HEK293 (cell line): ENCODE results near the gene COPA.

Source experiments
- CTCF ChIA-PET: fragments of 350-600 bp; formaldehyde crosslinking; extraction: SDS; loops from one replicate; lab custom pipeline; 2021; ENCODE audit warnings: antibody characterized with exemption; lab: Yijun Ruan, JAX
- POLR2A ChIA-PET: fragments of 300-600 bp; formaldehyde crosslinking; extraction: SDS; loops from one replicate; lab custom pipeline; 2020; ENCODE audit warnings: antibody characterized with exemption, inconsistent platforms; lab: Yijun Ruan, JAX
- H3K27ac ChIP-seq: fragments of 200-500 bp; sonication (Bioruptor generic); 2 replicates; pipeline ENCODE4 v1.5.1; 2014; ENCODE audit warnings: low read depth, low read length, control low read depth, inconsistent platforms; ENCODE audit errors: extremely low read depth
- H3K36me3 ChIP-seq, 2 experiments: fragments of 200-500 bp in 1 of 2; sonication (Bioruptor generic) in 1 of 2; 1 replicate in 1 of 2; 2 replicates in 1 of 2; pipeline ENCODE4 v1.5.1; 2014 to 2017; ENCODE audit warnings: inconsistent platforms in 2 of 2, low read length in 2 of 2; ENCODE audit not compliant: control insufficient read depth in 2 of 2, insufficient read depth in 1 of 2
- H3K4me1 ChIP-seq: fragments of 200-500 bp; sonication (Bioruptor generic); 2 replicates; pipeline ENCODE4 v1.5.1; 2014; ENCODE audit warnings: mild to moderate bottlenecking, low read length, inconsistent platforms; ENCODE audit not compliant: control insufficient read depth, insufficient read depth
- H3K4me3 ChIP-seq: 2 replicates; pipeline ENCODE4 v1.5.1; 2011; ENCODE audit warnings: low read depth, mild to moderate bottlenecking, control low read depth, low read length, moderate library complexity
- H3K9me3 ChIP-seq: fragments of 200-500 bp; sonication (Bioruptor generic); 2 replicates; pipeline ENCODE4 v1.5.1; 2014; ENCODE audit warnings: low read depth, low read length, inconsistent platforms; ENCODE audit not compliant: control insufficient read depth, insufficient read depth
- BCL11A ChIP-seq: fragments of 450-650 bp; formaldehyde crosslinking; IDR thresholded peaks from 2 replicates; pipeline ENCODE4 v1.5.1; 2016; ENCODE audit warnings: low read depth, missing biosample characterization, missing genetic modification characterization
- FEZF1 ChIP-seq: fragments of 450-650 bp; formaldehyde crosslinking; IDR thresholded peaks from 2 replicates; pipeline ENCODE4 v1.5.1; 2016; ENCODE audit warnings: missing biosample characterization, missing genetic modification characterization
- GFI1B ChIP-seq: fragments of 450-650 bp; formaldehyde crosslinking; IDR thresholded peaks from 2 replicates; pipeline ENCODE4 v1.5.1; 2016; ENCODE audit warnings: missing biosample characterization, missing genetic modification characterization
- GLIS1 ChIP-seq: fragments of 450-650 bp; formaldehyde crosslinking; IDR thresholded peaks from 2 replicates; pipeline ENCODE4 v1.5.1; 2016; ENCODE audit warnings: missing biosample characterization, missing genetic modification characterization
- GLIS2 ChIP-seq: fragments of 450-650 bp; formaldehyde crosslinking; IDR thresholded peaks from 2 replicates; pipeline ENCODE4 v1.5.1; 2016; ENCODE audit warnings: missing biosample characterization, missing genetic modification characterization
- KLF10 ChIP-seq: fragments of 450-650 bp; IDR thresholded peaks from 2 replicates; pipeline ENCODE4 v1.5.1; 2018; ENCODE audit warnings: missing biosample characterization, mild to moderate bottlenecking, missing genetic modification characterization
- OSR2 ChIP-seq: fragments of 450-650 bp; formaldehyde crosslinking; IDR thresholded peaks from 2 replicates; pipeline ENCODE4 v1.5.1; 2016; ENCODE audit warnings: missing biosample characterization, missing genetic modification characterization
- SCRT1 ChIP-seq: fragments of 450-650 bp; formaldehyde crosslinking; IDR thresholded peaks from 2 replicates; pipeline ENCODE4 v1.5.1; 2016; ENCODE audit warnings: missing biosample characterization, missing genetic modification characterization, borderline replicate concordance
- SP7 ChIP-seq: fragments of 450-650 bp; formaldehyde crosslinking; IDR thresholded peaks from 2 replicates; pipeline ENCODE4 v1.5.1; 2016; ENCODE audit warnings: missing biosample characterization, missing genetic modification characterization
- WT1 ChIP-seq: fragments of 450-650 bp; formaldehyde crosslinking; IDR thresholded peaks from 2 replicates; pipeline ENCODE4 v1.5.1; 2016; ENCODE audit warnings: missing biosample characterization, missing genetic modification characterization
- ZNF114 ChIP-seq: fragments of 450-650 bp; formaldehyde crosslinking; IDR thresholded peaks from 2 replicates; pipeline ENCODE4 v1.5.0; 2017; ENCODE audit warnings: missing biosample characterization, missing genetic modification characterization
- ZNF560 ChIP-seq: fragments of 450-650 bp; formaldehyde crosslinking; IDR thresholded peaks from 2 replicates; pipeline ENCODE4 v1.5.1; 2017; ENCODE audit warnings: missing biosample characterization, missing genetic modification characterization, borderline replicate concordance
- ZNF830 ChIP-seq: fragments of 450-650 bp; IDR thresholded peaks from 2 replicates; pipeline ENCODE4 v1.5.0; 2018; ENCODE audit warnings: missing biosample characterization, missing genetic modification characterization, low read depth, mild to moderate bottlenecking, moderate library complexity
- ZNF843 ChIP-seq: fragments of 450-650 bp; formaldehyde crosslinking; IDR thresholded peaks from 2 replicates; pipeline ENCODE4 v1.5.1; 2016; ENCODE audit warnings: missing biosample characterization, missing genetic modification characterization
- TF ChIP-seq, protein P1 (sequence below): fragments of 450-650 bp; formaldehyde crosslinking; IDR thresholded peaks from 2 replicates; pipeline ENCODE4 v1.5.1; 2017; ENCODE audit warnings: missing biosample characterization, missing genetic modification characterization
- TF ChIP-seq, protein P2 (sequence below): fragments of 450-650 bp; formaldehyde crosslinking; IDR thresholded peaks from 2 replicates; pipeline ENCODE4 v1.5.1; 2016; ENCODE audit warnings: missing biosample characterization, missing genetic modification characterization

Gene COPA

DNA sequence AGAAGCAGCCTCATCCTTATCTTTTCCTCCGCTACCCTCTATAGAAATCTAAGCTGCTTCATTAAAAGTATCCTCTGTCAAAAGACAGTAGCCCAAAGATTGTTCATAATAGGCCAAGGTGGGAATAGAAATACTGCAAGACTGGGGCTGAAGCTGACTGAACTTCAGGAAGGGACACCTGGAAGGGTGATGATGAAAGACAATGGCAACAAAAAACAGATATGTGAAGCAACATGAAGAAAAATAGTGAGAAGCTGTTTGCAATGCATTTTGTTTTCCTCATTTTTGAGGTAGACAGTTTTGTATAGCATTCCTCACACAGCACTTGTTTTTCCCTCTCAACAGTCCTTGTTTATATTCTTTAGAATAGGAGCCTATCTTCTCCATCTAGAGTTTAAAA, 97.6 kb downstream of the COPA start:
- CTCF ChIA-PET: interaction anchor here (0.6 to 3.3 kb wide), 6 partner anchors 9 to 129 kb away, joined by 3 to 17 read pairs (median 5); no protein-coding TSS in a partner anchor
- POLR2A ChIA-PET: interaction anchor here (1.0 to 1.3 kb wide), 2 partner anchors 17 to 40 kb away, joined by 3 to 4 read pairs; partner anchors contain the start of gene DCAF8
- no peak for TF ChIP-seq BCL11A (tag by site-specific recombination)
- Histone ChIP-seq H3K4me1 (peaks cover 19% of the 10 kb centered on the region), H3K36me3 (peaks cover 12 to 38% of the 10 kb centered on the region in 2 experiments), H3K27ac (no peak overlapping the region), H3K9me3 (no peaks in the 10 kb centered on the region), H3K4me3 (no peak overlapping the region)

DNA sequence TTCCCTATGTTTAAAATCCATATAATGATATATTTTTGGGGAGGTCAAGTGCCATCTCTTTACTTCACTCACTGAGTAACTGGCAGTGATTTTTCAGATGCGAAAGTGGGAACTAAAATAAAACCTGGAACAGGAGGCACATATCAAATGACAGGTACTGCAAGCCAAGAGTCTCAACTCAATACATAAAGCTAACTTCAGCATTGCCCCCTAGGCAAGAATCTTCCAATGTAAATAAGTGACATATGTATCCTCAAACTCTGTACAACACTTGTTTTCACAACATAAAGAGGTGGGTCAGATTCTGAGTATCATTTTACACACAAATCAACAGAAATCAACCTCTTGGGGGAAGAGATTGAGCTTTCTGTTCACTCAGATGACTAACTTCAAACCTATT, 98.8 kb downstream of the COPA start:
- no peak overlapping the region for H3K27ac ChIP-seq
- POLR2A ChIA-PET: interaction anchor here (0.7 to 1.6 kb wide), 7 partner anchors 8 to 187 kb away, joined by 3 to 5 read pairs (median 4); partner anchors contain the start of gene DCAF8
- TF ChIP-seq BCL11A (tag by site-specific recombination) (peak; percentile 44; the same call in 1 of the 2 replicates), WT1 (tag by site-specific recombination) (peak; percentile 63; the same call in 1 of the 2 replicates), FEZF1 (tag by site-specific recombination) (0 out of 2 replicates have a peak, but pooled peaks have one; percentile 16), ZNF830 (tag by site-specific recombination) (no peak), ZNF843 (peak; percentile 67; the same call in 1 of the 2 replicates), OSR2 (tag by site-specific recombination) (peak; percentile 72), KLF10 (0 out of 2 replicates have a peak, but pooled peaks have one; percentile 18), SP7 (tag by site-specific recombination) (0 out of 2 replicates have a peak, but pooled peaks have one; percentile 61), GFI1B (tag by site-specific recombination) (peak; percentile 96), GLIS1 (peak; percentile 45), ZNF560 (tag by site-specific recombination) (no peak), GLIS2 (tag by site-specific recombination) (no peak), ZNF114 (no peak), SCRT1 (tag by site-specific recombination) (peak; percentile 21; the same call in 1 of the 2 replicates)
- TF ChIP-seq, protein P1, sequence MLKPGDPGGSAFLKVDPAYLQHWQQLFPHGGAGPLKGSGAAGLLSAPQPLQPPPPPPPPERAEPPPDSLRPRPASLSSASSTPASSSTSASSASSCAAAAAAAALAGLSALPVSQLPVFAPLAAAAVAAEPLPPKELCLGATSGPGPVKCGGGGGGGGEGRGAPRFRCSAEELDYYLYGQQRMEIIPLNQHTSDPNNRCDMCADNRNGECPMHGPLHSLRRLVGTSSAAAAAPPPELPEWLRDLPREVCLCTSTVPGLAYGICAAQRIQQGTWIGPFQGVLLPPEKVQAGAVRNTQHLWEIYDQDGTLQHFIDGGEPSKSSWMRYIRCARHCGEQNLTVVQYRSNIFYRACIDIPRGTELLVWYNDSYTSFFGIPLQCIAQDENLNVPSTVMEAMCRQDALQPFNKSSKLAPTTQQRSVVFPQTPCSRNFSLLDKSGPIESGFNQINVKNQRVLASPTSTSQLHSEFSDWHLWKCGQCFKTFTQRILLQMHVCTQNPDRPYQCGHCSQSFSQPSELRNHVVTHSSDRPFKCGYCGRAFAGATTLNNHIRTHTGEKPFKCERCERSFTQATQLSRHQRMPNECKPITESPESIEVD (tag by site-specific recombination): peak; percentile 21; the same call in 1 of the 2 replicates
- TF ChIP-seq, protein P2, sequence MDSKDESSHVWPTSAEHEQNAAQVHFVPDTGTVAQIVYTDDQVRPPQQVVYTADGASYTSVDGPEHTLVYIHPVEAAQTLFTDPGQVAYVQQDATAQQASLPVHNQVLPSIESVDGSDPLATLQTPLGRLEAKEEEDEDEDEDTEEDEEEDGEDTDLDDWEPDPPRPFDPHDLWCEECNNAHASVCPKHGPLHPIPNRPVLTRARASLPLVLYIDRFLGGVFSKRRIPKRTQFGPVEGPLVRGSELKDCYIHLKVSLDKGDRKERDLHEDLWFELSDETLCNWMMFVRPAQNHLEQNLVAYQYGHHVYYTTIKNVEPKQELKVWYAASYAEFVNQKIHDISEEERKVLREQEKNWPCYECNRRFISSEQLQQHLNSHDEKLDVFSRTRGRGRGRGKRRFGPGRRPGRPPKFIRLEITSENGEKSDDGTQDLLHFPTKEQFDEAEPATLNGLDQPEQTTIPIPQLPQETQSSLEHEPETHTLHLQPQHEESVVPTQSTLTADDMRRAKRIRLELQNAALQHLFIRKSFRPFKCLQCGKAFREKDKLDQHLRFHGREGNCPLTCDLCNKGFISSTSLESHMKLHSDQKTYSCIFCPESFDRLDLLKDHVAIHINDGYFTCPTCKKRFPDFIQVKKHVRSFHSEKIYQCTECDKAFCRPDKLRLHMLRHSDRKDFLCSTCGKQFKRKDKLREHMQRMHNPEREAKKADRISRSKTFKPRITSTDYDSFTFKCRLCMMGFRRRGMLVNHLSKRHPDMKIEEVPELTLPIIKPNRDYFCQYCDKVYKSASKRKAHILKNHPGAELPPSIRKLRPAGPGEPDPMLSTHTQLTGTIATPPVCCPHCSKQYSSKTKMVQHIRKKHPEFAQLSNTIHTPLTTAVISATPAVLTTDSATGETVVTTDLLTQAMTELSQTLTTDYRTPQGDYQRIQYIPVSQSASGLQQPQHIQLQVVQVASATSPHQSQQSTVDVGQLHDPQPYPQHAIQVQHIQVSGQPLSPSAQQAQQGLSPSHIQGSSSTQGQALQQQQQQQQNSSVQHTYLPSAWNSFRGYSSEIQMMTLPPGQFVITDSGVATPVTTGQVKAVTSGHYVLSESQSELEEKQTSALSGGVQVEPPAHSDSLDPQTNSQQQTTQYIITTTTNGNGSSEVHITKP (tag by site-specific recombination): 0 out of 2 replicates have a peak, but pooled peaks have one; percentile 19
- TF ChIP-seq, all 188 proteins: peak for 12
- no peak overlapping the region for H3K4me3 ChIP-seq
- H3K9me3 ChIP-seq: no peaks in the 10 kb centered on the region
- H3K36me3 ChIP-seq: peaks cover 4 to 47% of the 10 kb centered on the region in 2 experiments
- H3K4me1 ChIP-seq: peaks cover 19% of the 10 kb centered on the region
- CTCF ChIA-PET: interaction anchor here (0.6 to 4.7 kb wide), 14 partner anchors 8 to 1234 kb away, joined by 3 to 28 read pairs (median 5); no protein-coding TSS in a partner anchor
